ENCODE measurements around the gene LETM1. TPM values are rescaled to one million over a fixed set of nuclear protein-coding genes. Genes with fewer than 3 reads are reported as not detected.

LETM1 gene
- total and polyA plus RNA-seq, 2 of the 8 experiments (the other 6 are each of a cell fraction or from before 2014, with no cell fraction given), result 19.8 to 50.1 TPM

- Histone ChIP-seq H2BK5ac (ENCODE audit: low read depth, low read length) (no peak overlapping the region), H2BK12ac (ENCODE audit: low read depth, low read length) (no peak overlapping the region), H3K18ac (ENCODE audit: extremely low read depth, low read length) (no peak overlapping the region), H3K23ac (ENCODE audit: insufficient read length) (no peak overlapping the region), H3K4ac (replicated peaks; ENCODE audit: insufficient read length, low read depth, low read length) (no peak overlapping the region), H3K4me2 (ENCODE audit: insufficient read depth in 1 of 2, low read depth in 2 of 2, low read length in 2 of 2) (no peak overlapping the region), H3K79me1 (ENCODE audit: low read depth, low read length) (no peaks in the 10 kb centered on the region), H3K27ac (ENCODE audit: low read depth, low read length) (no peak overlapping the region), H3K79me2 (ENCODE audit: control insufficient read depth in 1 of 2, insufficient read depth in 2 of 2, low read length in 2 of 2) (no peaks in the 10 kb centered on the region), H2BK120ac (replicated peaks; ENCODE audit: low read depth, low read length) (no peak overlapping the region), H2BK15ac (ENCODE audit: low read length) (no peak overlapping the region), H3K27me3 (replicated peaks in 1 of 4; ENCODE audit: control insufficient read depth in 3 of 4, extremely low read depth in 1 of 4, insufficient read depth in 3 of 4, low read length in 3 of 4) (no peaks in the 10 kb centered on the region), H2AK5ac (ENCODE audit: low read depth, low read length) (no peak overlapping the region), H3K14ac (ENCODE audit: insufficient read length) (no peak overlapping the region), H2BK20ac (ENCODE audit: low read length) (no peak overlapping the region), H3K36me3 (ENCODE audit: control insufficient read depth in 2 of 4, insufficient read depth in 4 of 4, low read length in 3 of 4) (peaks cover 0 to 16% (median 10%) of the 10 kb centered on the region in 4 experiments; a peak in 7 of 8 replicates), H3K4me1 (replicated peaks in 1 of 4; ENCODE audit: control insufficient read depth in 3 of 4, insufficient read depth in 4 of 4, low read length in 3 of 4) (no peaks in the 10 kb centered on the region), H4K8ac (ENCODE audit: extremely low read depth, insufficient read depth, low read length) (peak overlapping the region; percentile 35; the same call in 1 of the 2 replicates), H4K5ac (ENCODE audit: insufficient read length, low read depth, low read length) (no peak overlapping the region), H2AFZ (ENCODE audit: low read length) (no peak overlapping the region), H3K56ac (replicated peaks; ENCODE audit: insufficient read length, low read depth, low read length) (no peak overlapping the region), H3K4me3 (ENCODE audit: extremely low read depth in 1 of 4, insufficient read depth in 2 of 4, low read depth in 3 of 4, low read length in 4 of 4) (no peak overlapping the region), H4K20me1 (replicated peaks in 1 of 2; ENCODE audit: control insufficient read depth in 1 of 2, insufficient read depth in 2 of 2, low read length in 2 of 2) (peaks cover 0 to 13% of the 10 kb centered on the region in 2 experiments), H3K9ac (replicated peaks in 1 of 4; ENCODE audit: extremely low read depth in 1 of 4, low read depth in 3 of 4, low read length in 3 of 4) (no peak overlapping the region), H3K23me2 (ENCODE audit: low read depth, low read length) (no peaks in the 10 kb centered on the region), H3K9me3 (ENCODE audit: insufficient read depth in 2 of 2, low read depth in 1 of 2, low read length in 1 of 2) (no peaks in the 10 kb centered on the region), H4K91ac (replicated peaks; ENCODE audit: insufficient read length, low read length) (no peak overlapping the region)
- POLR2A ChIA-PET (ENCODE audit: partially characterized antibody), result interaction anchor here (0.9 to 1.8 kb wide), 2 partner anchors 21 to 67 kb away, joined by 3 to 4 read pairs; no protein-coding TSS in a partner anchor
- DNase-seq (ENCODE audit: low read depth in 1 of 2, low spot score in 2 of 2) (no peak), FAIRE-seq (no peak)
- WGBS, 2 experiments (ENCODE audit: extremely low coverage in 1 of 2, insufficient coverage in 1 of 2, insufficient read length in 1 of 2, insufficient replicate concordance in 2 of 2, low coverage in 1 of 2, low lambda C conversion rate in 2 of 2, missing lambda C conversion rate in 1 of 2), result 93% methylated on average over 25 of the region's 34 CpGs; no CpG with 5 or more reads in 1 of the 2 experiments
- CTCF ChIA-PET (ENCODE audit: partially characterized antibody), result interaction anchor here (0.6 to 71.2 kb wide), 19 partner anchors 9 to 122 kb away, joined by 3 to 2507 read pairs (median 3); no protein-coding TSS in a partner anchor
- TF ChIP-seq GABPA (IDR thresholded peaks at IDR 0.05; ENCODE audit: borderline replicate concordance, insufficient read depth, low read length) (no peak), CEBPB (IDR thresholded peaks at IDR 0.05; ENCODE audit: low read depth, low read length) (no peak)
- TF ChIP-seq, protein P1, sequence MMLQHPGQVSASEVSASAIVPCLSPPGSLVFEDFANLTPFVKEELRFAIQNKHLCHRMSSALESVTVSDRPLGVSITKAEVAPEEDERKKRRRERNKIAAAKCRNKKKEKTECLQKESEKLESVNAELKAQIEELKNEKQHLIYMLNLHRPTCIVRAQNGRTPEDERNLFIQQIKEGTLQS (IDR thresholded peaks at IDR 0.05; ENCODE audit: insufficient read depth, low read depth, low read length), result no peak
These were observed 40.6 kb downstream of the LETM1 start for GRCh38 chr4:1815096-1815996.
